IPS DF 6.9 (cell line): ENCODE results near the gene HAP1.
"Not testable (repeated sequence)": the region's sequence is repeated elsewhere in the genome, so short reads cannot be mapped to it uniquely, and the experiment has no call there.

Source experiments
- DNase-seq: peaks from one replicate; pipeline ENCODE4 v3.0.0-alpha.2; 2013; ENCODE audit warnings: low read depth, low spot score
- H3K27ac ChIP-seq: one replicate; pipeline ENCODE4 v1.5.1; 2013; ENCODE audit warnings: low read length, control low read depth
- H3K27me3 ChIP-seq: 2 replicates; pipeline ENCODE4 v1.6.1; 2013; ENCODE audit warnings: mild to moderate bottlenecking, low read length; ENCODE audit not compliant: control insufficient read depth, insufficient read depth
- H3K36me3 ChIP-seq: 2 replicates; pipeline ENCODE4 v1.6.1; 2013; ENCODE audit warnings: low read length; ENCODE audit not compliant: control insufficient read depth, insufficient read depth
- H3K4me1 ChIP-seq: 2 replicates; pipeline ENCODE4 v1.6.1; 2013; ENCODE audit warnings: low read length; ENCODE audit not compliant: control insufficient read depth, insufficient read depth
- H3K4me3 ChIP-seq: 2 replicates; pipeline ENCODE4 v1.5.1; 2013; ENCODE audit warnings: mild to moderate bottlenecking, low read length
- H3K9me3 ChIP-seq: 2 replicates; pipeline ENCODE4 v1.6.1; 2013; ENCODE audit warnings: low read length, inconsistent platforms; ENCODE audit not compliant: control insufficient read depth, insufficient read depth
- WGBS: extraction: QIAGEN DNeasy Blood & Tissue Kit; methylation state at CpG from one replicate; pipeline ENCODE4 v1.1.7; 2013; ENCODE audit warnings: mixed read lengths, missing lambda C conversion rate; ENCODE audit not compliant: insufficient read length, insufficient coverage; 5-methylcytosine and 5-hydroxymethylcytosine counted together

Gene HAP1

GRCh38 chr17:41705271-41705991 lies 29.0 kb downstream of the HAP1 start:
- no peak for DNase-seq
- Histone ChIP-seq H3K9me3 (no peaks in the 10 kb centered on the region), H3K4me1 (0 out of 2 replicates have a peak, but pooled peaks cover 2% of the 10 kb centered on the region), H3K27me3 (peaks cover 17% of the 10 kb centered on the region; the same call in 1 of the 2 replicates), H3K36me3 (no peaks in the 10 kb centered on the region), H3K27ac (no peak overlapping the region), H3K4me3 (no peak overlapping the region)
- WGBS: no CpG with 5 or more reads among the region's 13 CpGs

- WGBS: no CpG with 5 or more reads among the region's 8 CpGs
- DNase-seq: no peak
- peaks cover 5% of the 10 kb centered on the region; the same call in 1 of the 2 replicates for H3K27me3 ChIP-seq
- H3K4me1 ChIP-seq: 0 out of 2 replicates have a peak, but pooled peaks cover 2% of the 10 kb centered on the region
- no peaks in the 10 kb centered on the region for H3K9me3 ChIP-seq
- no peak overlapping the region for H3K4me3 ChIP-seq
- no peaks in the 10 kb centered on the region for H3K36me3 ChIP-seq
- H3K27ac ChIP-seq: no peak overlapping the region
Measured at GRCh38 chr17:41702712-41703111, 31.7 kb downstream of the HAP1 start.

GRCh38 chr17:41700843-41701242 lies 33.6 kb downstream of the HAP1 start:
- H3K4me1 ChIP-seq, H3K27ac ChIP-seq, DNase-seq, H3K27me3 ChIP-seq, H3K36me3 ChIP-seq, H3K9me3 ChIP-seq, H3K4me3 ChIP-seq: not testable (repeated sequence)
- no CpG with 5 or more reads among the region's 3 CpGs for WGBS

- no peak overlapping the region for H3K27ac ChIP-seq
- H3K9me3 ChIP-seq: no peaks in the 10 kb centered on the region; the same call in 1 of the 2 replicates
- no peaks in the 10 kb centered on the region for H3K27me3 ChIP-seq
- peaks cover 8% of the 10 kb centered on the region; the same call in 1 of the 2 replicates for H3K36me3 ChIP-seq
- no CpG with 5 or more reads among the region's 6 CpGs for WGBS
- no peak overlapping the region for H3K4me3 ChIP-seq
- H3K4me1 ChIP-seq: no peaks in the 10 kb centered on the region
- no peak for DNase-seq
Measured at GRCh38 chr17:41697122-41697962, 37.1 kb downstream of the HAP1 start.

- no peak overlapping the region for H3K27ac ChIP-seq
- H3K9me3 ChIP-seq: no peaks in the 10 kb centered on the region; the same call in 1 of the 2 replicates
- H3K4me1 ChIP-seq: no peaks in the 10 kb centered on the region
- H3K27me3 ChIP-seq: no peaks in the 10 kb centered on the region
- H3K4me3 ChIP-seq: no peak overlapping the region
- H3K36me3 ChIP-seq: peaks cover 19% of the 10 kb centered on the region
- no peak for DNase-seq
- WGBS: no CpG with 5 or more reads among the region's 11 CpGs
Measured at GRCh38 chr17:41695954-41696757, 38.3 kb downstream of the HAP1 start.

- H3K36me3 ChIP-seq: peaks cover 27% of the 10 kb centered on the region
- DNase-seq: no peak
- WGBS: no CpG with 5 or more reads among the region's 7 CpGs
Measured at GRCh38 chr17:41695134-41695661, 39.2 kb downstream of the HAP1 start.

GRCh38 chr17:41692722-41693521 lies 41.5 kb downstream of the HAP1 start:
- H3K4me1 ChIP-seq: no peaks in the 10 kb centered on the region
- H3K4me3 ChIP-seq: no peak overlapping the region
- peaks cover 31% of the 10 kb centered on the region for H3K36me3 ChIP-seq
- H3K27me3 ChIP-seq: no peaks in the 10 kb centered on the region
- no peak for DNase-seq
- no peak overlapping the region for H3K27ac ChIP-seq
- no peaks in the 10 kb centered on the region; the same call in 1 of the 2 replicates for H3K9me3 ChIP-seq
- no CpG with 5 or more reads among the region's 11 CpGs for WGBS

More at GRCh38 chr17:41695134-41695661, 39.2 kb downstream of the HAP1 start:
- no peak overlapping the region for H3K4me3 ChIP-seq
- no peaks in the 10 kb centered on the region for H3K4me1 ChIP-seq
- H3K9me3 ChIP-seq: no peaks in the 10 kb centered on the region; the same call in 1 of the 2 replicates
- no peak overlapping the region for H3K27ac ChIP-seq
- no peaks in the 10 kb centered on the region for H3K27me3 ChIP-seq

- Histone ChIP-seq H3K4me3 (no peak overlapping the region), H3K27ac (no peak overlapping the region), H3K9me3 (no peaks in the 10 kb centered on the region), H3K4me1 (no peaks in the 10 kb centered on the region), H3K36me3 (peaks cover 31% of the 10 kb centered on the region), H3K27me3 (no peaks in the 10 kb centered on the region)
- WGBS: no CpG with 5 or more reads among the region's 10 CpGs
- no peak for DNase-seq
Measured at GRCh38 chr17:41691031-41691777, 43.2 kb downstream of the HAP1 start.

- peaks cover 31% of the 10 kb centered on the region for H3K36me3 ChIP-seq
- no peaks in the 10 kb centered on the region for H3K4me1 ChIP-seq
- H3K27ac ChIP-seq: no peak overlapping the region
- no peaks in the 10 kb centered on the region for H3K27me3 ChIP-seq
- H3K9me3 ChIP-seq: no peaks in the 10 kb centered on the region
- no peak for DNase-seq
- no peak overlapping the region for H3K4me3 ChIP-seq
- no CpG with 5 or more reads among the region's 2 CpGs for WGBS
Measured at GRCh38 chr17:41690497-41690896, 43.9 kb downstream of the HAP1 start.
